IMR-90 (cell line): ENCODE measurements around the gene AK3.

Experiments
- BHLHE40 ChIP-seq: fragments of 150-350 bp; IDR thresholded peaks from 2 replicates; pipeline ENCODE4 v1.6.1; 2016; ENCODE audit warnings: mild to moderate bottlenecking, low read depth, low read length
- CEBPB ChIP-seq: IDR thresholded peaks from 2 replicates; pipeline ENCODE4 v1.6.1; 2012; ENCODE audit warnings: low read depth, low read length, improper control_type of control experiment
- CTCF ChIP-seq: conservative IDR thresholded peaks from 2 replicates; pipeline ENCODE4 v1.5.1; 2012; ENCODE audit warnings: mild to moderate bottlenecking, low read depth, low read length, improper control_type of control experiment
- ELK1 ChIP-seq: fragments of 150-350 bp; IDR thresholded peaks from 2 replicates; pipeline ENCODE4 v1.6.1; 2016; ENCODE audit warnings: low read depth, mild to moderate bottlenecking, low read length, moderate library complexity, borderline replicate concordance
- FOS ChIP-seq: fragments of 150-350 bp; IDR thresholded peaks from 2 replicates; pipeline ENCODE4 v1.6.1; 2016; ENCODE audit warnings: low read depth, low read length
- MAFK ChIP-seq: IDR thresholded peaks from 2 replicates; pipeline ENCODE4 v1.6.1; 2012; ENCODE audit warnings: low read depth, low read length, improper control_type of control experiment
- MAZ ChIP-seq: IDR thresholded peaks from 2 replicates; pipeline ENCODE4 v1.6.1; 2012; ENCODE audit warnings: low read depth, mild to moderate bottlenecking, low read length, improper control_type of control experiment, moderate library complexity, borderline replicate concordance
- MXI1 ChIP-seq: IDR thresholded peaks from 2 replicates; pipeline ENCODE4 v1.6.1; 2012; ENCODE audit warnings: low read depth, mild to moderate bottlenecking, low read length, moderate library complexity, borderline replicate concordance
- POLR2A ChIP-seq: IDR thresholded peaks from 2 replicates; pipeline ENCODE4 v1.6.1; 2012; ENCODE audit warnings: mild to moderate bottlenecking, low read depth, low read length
- RAD21 ChIP-seq: IDR thresholded peaks from 2 replicates; pipeline ENCODE4 v1.6.1; 2012; ENCODE audit warnings: low read length, improper control_type of control experiment
- RCOR1 ChIP-seq: IDR thresholded peaks from 2 replicates; pipeline ENCODE4 v1.6.1; 2012; ENCODE audit warnings: mild to moderate bottlenecking, low read length, improper control_type of control experiment; ENCODE audit not compliant: insufficient replicate concordance
- RFX5 ChIP-seq: IDR thresholded peaks from 2 replicates; pipeline ENCODE4 v1.8.0; 2012; ENCODE audit warnings: low read depth, mild to moderate bottlenecking, low read length, moderate library complexity
- SMC3 ChIP-seq: fragments of 150-350 bp; IDR thresholded peaks from 2 replicates; pipeline ENCODE4 v1.6.1; 2016; ENCODE audit warnings: low read depth, mild to moderate bottlenecking, antibody characterized with exemption, low read length, moderate library complexity
- USF2 ChIP-seq: fragments of 150-350 bp; IDR thresholded peaks from 2 replicates; pipeline ENCODE4 v1.6.1; 2017; ENCODE audit warnings: mild to moderate bottlenecking, antibody characterized with exemption, low read length, low read depth

DNA sequence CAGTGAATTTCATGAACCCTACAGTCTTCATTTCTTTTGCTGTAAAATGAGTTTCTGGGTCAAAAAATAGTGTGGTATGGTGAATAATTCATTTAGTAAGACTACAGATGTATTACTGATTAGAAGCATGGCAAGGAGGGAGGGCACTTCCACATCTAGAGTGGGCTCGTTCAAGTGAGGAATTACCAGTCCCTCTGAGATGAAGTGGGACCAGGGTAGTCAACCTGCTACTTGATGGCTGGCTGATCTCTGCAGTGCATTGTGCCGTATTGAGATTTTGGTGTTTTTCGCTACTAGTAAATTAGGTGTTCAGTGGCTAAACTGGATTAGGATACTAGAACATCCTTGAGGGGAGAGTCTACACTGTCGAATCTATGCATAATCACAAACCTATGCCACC, 50.9 kb downstream of the AK3 start:
- TF ChIP-seq CTCF (no peak), RAD21 (no peak), POLR2A (no peak), RFX5 (no peak), MXI1 (no peak), MAFK (no peak), ELK1 (no peak), MAZ (no peak), USF2 (no peak), CEBPB (no peak), RCOR1 (no peak), SMC3 (no peak), BHLHE40 (no peak), FOS (no peak)
